CMK (cell line): ENCODE results near the gene ITGB3.

Experiments used
- DNase-seq: peaks from one replicate; pipeline ENCODE4 v3.0.0-alpha.2; 2010; ENCODE audit warnings: low read depth

The ITGB3 gene

DNA sequence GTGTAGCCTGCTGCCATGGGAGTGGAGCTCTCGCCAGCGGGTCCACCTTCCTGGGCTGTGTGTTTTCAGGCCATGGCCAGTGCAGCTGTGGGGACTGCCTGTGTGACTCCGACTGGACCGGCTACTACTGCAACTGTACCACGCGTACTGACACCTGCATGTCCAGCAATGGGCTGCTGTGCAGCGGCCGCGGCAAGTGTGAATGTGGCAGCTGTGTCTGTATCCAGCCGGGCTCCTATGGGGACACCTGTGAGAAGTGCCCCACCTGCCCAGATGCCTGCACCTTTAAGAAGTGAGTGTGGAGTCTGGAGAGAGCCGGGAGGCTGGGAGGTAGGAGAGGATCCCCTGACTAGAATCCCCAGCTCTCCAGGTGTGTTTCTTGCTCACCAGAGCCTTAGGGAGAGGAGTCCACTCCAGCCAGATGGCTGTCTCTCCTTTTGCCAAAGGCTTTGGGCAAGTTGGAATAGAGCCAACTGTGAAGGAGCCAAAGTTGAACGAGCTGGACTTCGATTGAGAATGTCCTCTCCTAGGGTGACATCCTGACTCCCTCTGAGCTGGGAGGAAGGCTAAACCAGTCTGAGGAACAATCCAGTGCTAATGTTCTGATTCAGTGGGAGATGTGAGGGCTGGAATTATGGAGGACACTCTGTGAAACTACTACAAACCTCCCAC lies 45.7 kb downstream of the ITGB3 start:
- DNase-seq, result no peak

DNA sequence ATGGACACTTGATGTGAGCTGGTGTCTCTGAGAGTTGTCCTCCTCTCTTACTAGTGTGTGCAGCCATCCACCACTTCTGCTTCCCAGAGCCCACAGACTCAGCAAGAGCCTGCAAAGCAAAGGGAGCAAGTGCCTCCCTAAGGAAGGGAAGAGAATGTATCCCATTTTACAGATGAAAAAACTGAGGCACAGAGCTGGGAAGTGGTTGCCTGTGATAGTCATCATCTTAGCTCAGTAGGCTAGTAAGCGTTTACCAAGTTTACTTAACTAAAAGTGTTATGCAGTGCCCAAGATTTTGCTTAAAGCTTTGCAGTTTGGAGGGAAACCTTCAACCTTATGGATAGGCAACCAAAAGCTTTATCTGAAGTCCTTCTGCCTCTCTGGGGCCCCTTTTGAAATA lies 47.1 kb downstream of the ITGB3 start:
- DNase-seq, result no peak

DNA sequence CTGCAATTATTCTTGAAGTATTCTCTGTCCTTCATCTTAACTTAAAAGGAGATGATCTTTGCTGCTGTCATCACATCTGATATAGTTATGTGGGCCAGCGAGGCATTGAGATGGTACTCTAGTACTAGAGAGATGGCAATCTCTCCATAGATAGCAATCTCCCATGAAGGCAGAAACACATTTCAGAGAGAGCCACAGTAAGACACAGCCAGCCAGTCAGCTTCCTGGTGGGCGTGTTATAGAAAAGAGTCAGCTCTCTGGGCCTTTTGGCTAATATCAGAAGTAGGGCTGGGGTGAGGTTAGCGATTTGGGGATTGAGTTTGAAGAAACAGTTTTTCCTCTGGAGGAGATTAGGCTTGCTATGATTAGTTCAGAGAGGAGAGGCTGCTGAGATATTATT lies 47.5 kb downstream of the ITGB3 start:
- DNase-seq, result no peak

DNA sequence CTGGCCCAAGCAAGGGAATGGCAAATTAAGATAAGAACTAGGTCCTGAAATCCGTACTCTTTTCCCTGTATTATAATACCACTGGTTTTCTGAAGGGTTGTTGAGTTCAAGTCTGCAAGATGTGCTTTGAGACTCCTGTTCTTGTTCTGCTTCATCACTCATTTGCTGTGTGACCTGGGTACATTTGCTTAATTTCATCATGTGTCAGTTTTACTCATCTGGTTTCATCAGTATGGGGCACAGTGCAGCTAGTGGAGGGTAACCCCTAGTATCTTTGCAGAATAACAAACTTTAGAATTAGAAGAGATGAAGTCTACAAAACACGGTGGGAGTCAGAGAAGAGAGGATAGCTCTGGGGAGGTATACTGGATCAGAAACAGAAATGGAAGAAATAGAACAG lies 48.2 kb downstream of the ITGB3 start:
- DNase-seq, result no peak

DNA sequence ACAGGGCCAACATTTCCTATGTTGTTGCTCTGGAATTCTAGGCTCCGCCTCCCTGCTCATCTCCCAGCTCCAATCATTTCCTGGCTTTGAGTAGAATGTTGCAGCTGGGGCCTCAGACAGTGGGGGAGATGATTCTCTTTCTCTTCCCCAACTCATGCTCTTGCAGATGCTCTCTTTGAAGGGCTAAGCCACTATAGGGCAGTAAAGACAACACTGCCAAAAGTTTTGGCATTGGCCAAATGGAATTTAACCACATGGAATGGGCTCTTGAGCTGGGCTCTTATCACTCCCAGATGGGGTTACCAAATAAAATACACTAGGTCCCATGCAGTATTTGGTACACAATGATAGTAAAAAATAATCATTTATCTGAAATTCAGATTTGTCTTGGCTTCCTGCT lies 50.6 kb downstream of the ITGB3 start:
- no peak for DNase-seq

DNA sequence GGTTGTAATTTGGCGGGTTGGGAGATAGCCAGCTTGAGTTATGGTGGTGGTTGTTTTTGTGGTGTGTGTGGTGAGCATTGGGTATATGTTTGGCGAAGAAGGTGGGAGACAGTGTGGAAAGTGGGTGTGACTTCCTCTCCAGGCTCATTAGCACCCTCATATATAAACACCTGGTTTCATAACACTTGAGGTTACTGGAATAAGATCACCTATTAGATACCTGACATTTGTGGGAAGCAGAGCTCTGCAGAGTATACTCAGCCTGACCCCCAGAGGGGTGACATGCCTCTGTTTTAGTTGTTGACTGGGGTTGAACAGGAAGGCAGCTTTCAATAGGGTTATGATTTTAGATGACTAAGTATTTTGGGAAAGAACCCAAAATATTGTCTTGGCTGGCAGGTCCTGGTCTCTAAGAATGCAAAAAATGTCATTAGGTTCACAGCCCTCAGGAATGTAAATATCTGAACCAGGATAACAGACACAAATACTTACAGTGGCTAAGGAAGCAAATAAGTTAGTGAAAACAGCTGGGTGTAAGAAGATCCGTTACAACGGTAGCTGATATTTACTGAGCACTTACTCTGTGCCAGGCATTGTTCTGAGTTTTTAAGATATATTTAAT lies 51.8 kb downstream of the ITGB3 start:
- no peak for DNase-seq

DNA sequence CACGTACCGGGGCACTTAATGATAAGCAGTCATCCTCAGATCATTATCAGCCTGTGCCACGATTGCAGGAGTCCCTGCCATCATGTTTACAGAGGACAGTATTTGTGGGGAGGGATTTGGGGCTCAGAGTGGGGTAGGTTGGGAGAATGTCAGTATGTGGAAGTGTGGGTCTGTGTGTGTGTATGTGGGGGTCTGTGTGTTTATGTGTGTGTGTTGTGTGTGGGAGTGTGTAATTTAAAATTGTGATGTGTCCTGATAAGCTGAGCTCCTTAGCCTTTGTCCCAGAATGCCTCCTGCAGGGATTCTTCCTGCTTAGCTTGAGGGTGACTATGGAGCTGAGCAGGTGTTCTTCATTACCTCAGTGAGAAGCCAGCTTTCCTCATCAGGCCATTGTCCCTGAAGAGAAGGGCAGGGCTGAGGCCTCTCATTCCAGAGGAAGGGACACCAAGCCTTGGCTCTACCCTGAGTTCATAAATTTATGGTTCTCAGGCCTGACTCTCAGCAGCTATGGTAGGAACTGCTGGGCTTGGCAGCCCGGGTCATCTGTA lies 56.6 kb downstream of the ITGB3 start:
- no peak for DNase-seq

DNA sequence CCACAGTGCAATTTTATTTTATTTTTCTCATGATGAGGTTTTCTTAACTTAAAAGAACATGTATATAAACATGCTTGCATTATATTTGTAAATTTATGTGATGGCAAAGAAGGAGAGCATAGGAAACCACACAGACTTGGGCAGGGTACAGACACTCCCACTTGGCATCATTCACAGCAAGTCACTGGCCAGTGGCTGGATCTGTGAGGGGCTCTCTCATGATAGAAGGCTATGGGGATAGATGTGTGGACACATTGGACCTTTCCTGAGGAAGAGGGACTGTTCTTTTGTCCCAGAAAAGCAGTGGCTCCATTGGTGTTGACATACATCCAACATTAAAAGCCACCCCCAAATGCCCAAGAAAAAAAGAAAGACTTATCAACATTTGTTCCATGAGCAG lies 57.8 kb downstream of the ITGB3 start:
- no peak for DNase-seq

DNA sequence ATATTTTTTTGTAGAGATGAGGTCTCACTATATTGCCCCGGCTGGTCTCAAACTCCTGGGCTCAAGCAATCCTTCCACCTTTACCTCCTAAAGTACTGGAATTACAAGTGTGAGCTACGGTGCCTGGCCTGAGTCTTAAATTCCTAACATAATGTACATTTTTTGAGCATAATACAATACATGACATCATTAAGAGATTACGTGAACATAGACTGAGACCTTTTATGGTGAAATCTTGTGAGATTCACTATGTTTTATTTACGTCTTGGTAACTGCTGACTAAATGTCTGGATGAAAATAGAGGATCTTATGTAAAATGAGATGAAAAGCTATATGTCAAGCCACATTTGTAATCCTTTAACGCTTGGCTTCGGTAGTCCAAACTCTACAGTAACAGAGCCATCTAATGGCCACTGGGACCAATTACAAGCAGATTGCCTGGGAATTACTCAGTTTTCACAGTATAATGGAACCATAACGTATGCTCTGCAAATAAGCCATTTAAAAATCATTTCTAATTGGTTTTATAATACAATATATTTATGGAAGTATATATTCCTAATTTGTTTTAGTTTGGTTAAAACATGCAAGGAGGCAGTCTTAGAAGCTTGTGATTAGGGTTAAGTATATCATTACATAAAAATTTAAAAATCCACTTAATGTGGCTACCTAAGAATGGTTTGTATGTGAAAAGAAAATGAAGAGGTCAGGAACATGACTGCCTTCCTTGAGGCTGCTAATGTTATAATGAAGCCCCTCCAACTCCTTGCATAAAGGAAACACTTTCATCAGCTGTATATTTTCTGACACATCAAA lies 62.0 kb downstream of the ITGB3 start:
- DNase-seq, result no peak

DNA sequence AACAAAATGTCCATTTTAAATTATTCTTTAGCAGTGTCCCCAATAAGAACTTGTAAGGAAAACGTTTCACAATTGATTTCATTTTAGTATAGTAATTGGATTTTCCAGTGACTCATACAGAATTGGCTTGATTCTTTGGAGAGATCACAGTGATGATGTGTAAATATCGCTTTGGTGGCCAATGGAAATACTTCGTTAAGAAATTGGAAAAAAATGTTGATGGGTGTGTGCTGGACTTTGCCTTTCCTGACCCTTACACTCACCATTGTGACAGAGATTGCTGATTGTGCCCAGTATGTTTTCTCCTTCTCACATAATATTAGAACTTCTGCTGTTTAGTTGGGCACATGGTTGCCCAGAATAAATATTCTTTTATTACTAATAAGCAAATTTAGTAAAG lies 62.7 kb downstream of the ITGB3 start:
- DNase-seq, result no peak

DNA sequence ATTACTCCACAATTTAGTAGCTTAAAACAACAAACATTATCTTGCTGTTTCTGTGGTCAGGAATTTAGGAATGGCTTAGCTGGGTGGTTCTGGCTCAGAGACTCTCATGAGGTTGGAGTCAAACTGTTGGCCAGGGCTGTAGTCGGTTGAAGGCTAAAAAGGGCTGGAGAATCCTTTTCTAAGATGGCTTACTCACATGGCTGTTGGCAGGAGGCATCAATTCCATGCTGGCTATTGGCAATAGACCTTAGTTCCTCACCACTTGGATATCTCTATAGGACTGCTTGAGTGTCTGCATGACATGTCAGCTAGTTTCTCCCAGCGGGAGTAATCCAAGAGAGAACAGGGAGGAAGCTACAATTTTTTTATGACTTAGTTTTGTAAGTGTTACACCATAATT lies 63.5 kb downstream of the ITGB3 start:
- DNase-seq, result no peak

DNA sequence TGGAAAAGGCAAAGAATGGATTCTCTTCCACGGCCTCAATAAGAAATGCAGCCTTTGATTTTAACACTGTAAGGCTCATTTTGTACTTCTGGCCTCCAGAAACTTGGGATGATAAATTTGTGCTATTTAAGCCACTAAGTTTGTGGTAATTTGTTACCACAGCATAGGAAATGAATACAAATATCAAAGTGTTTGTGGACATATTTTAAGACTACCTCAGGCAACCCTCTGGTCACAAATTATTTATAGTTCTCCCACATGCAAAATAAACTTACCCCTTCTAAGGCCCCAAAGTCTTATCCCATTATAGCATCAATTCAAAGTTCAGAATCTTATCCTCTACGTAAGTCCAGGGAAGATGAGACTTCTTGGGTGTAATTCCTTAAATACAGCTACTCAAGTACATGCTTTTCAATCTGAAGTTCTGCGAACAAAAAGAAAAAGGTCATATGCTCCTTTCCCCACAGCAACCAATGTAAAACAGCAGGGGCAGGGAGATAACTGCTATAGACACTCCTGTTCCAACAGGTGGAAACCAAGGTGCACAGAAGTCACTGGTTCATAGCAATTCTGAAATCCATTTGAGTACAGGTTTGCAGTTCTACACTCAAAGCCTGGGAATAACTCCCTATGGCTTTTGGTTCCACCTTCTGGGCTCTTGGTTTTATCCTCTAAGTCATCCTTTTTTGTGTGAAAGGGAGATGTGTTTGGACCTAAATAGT lies 64.7 kb downstream of the ITGB3 start:
- DNase-seq, result no peak

DNA sequence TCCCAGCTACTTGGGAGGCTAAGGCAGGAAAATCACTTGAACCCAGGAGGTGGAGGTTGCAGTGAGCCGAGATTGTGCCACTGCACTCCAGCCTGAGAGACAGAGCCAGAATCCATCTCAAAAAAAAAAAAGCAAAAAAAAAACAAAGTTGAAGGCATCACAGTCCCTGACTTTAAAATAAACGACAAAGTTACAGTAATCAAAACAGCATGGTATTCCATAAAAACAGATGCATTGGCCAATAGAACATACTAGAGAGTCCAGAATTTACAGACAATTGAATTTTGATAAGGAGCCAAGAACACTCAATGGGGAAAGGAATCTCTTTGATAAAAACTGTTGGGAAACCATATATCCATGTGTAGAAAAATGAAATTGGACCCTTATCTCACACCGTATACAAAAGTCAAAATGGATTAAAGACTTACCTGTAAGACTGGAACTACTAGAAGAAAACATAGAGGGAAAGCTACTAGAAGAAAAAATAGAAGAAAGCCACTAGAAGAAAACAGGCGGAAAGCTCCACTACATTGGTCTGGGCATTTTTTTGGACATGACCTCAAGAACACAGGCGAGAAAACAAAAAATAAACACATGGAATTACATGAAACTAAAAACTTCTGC lies 67.4 kb downstream of the ITGB3 start:
- DNase-seq, result no peak

DNA sequence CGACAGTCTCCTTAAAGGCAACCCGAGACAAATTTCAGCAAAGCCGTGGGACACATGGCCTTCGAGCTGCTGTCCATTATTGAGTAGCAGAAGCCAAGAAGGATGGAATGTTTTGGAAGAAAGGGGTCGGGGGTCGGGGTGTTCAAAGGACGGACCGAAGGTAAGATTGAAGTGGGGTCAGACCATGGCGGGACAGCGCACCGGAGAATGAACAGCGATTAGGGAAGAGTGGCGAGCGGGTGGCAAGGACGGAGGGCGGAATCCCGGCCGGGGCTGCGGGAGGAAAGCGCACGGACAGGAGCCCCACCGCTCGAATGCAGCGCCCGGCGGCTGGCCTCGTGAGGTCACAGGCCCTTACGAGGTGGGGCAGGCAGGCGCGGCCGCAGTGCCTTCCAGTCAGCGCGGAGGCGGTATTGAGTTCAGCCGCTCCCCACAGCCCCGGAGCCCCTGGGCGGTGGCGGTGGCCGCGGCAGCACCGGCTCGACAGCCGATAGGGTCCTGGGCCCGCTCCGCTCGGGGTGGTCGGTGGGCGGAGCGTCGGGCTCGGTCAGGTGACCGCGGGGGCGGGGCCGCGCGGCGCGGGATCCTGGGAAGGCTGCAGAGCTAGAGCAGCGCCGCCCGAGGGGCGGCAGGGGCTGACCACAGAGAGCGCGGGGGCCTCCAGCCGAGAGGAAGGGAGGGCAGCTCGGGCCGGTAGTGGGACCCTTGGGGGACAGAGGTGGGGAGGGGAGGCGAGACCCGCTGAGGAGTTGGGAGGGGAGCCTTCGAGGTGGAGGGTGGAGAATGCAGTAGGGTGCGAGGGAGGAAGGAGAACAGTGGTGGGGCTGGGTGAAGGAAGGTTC lies 70.0 kb downstream of the ITGB3 start, which contains the start of gene EFCAB13:
EFCAB13 (plus strand) TSS at position 574 of the 842 bp plus-strand sequence. CDS start 4,399 bp downstream, outside the sequence.
- peak; percentile 90 for DNase-seq

DNA sequence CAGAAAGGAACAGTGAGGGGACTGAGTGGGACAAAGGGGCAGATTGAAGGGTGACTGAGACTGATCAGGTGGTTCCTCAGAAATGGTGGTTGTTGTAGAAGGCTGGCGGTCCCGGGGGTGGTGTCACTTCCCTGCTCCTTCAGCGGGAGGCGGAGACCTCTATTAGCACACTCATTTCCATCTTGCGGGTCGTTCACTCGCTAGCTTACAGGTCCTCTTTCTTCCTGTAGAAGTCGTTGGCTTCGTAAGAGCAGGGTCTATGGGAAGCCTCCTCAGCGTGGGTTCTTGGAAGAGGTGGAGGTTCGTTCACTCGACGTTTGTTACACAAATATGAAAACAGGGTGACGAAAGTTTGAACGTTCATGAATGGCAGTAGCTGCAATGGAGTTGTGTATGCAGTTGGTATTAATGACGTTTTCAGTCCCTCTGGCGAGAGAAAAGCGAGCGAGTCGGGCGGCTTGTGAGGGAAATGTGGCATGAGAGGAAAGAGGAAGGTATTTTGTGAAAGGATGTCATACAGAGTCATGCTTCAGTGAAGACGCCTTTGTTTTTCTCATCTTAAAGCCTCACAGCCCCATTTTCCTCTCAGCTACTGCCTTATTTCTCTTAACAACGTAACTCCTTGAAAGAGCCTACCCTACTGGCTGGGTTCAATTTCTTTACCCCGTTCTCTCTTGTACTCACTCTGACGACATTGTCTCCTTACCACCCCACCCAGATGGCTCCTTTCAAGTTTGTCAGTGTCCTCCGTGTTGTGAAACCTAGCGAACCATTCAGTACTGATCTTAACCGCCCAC lies 70.8 kb downstream of the ITGB3 start:
- DNase-seq, result peak; percentile 80

DNA sequence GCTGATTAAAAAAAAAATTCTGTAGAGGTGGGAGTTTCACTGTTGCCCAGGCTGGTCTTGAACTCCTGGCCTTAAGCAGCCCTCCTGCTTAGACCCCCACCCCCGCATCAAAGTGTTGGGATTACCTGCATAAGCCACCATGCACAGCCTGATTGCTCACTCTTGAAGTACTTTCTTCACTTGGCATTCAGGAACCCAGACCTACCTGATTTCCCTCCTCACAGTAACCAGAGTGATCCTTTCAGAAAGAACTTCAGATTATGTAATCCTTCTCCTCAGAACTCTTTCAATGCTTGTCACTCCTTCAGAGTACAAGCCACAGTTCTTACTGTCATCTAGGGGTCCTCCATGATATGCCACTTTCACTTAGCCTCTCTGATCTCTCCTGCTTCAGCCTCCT lies 71.5 kb downstream of the ITGB3 start:
- no peak for DNase-seq

DNA sequence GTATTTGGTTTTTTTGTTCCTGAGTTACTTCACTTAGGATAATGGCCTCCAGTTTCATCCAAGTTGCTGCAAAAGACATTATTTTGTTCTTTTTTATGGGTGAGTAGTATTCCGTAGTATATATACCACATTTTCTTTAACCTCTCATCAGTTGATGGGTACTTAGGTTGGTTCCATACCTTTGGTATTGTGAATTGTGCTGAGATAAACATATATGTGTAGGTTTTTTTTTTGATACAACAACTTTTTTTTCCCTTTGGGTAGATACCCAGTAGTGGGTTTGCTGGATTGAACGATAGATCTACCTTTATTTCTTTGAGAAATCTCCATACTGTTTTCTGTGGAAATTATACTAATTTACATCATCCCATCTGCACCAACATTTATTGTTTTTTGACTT lies 76.9 kb downstream of the ITGB3 start:
- DNase-seq, result no peak

DNA sequence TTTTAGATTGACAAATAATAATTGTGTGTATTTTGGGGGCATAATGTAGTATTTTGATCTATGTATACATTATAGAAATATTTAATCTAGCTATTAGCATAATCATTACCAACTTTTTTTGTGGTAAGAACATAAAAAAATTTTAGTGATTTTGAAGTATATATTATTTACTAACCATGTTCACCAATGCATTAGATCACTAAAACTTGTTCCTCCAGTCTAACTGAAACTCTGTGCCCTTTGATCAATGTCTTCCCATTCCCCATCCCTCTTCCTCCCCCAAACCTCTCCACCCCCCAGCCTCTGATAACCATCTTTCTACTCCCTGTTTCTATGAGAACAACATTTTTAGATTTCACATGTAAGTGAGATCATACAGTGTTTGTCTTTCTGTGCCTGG lies 78.7 kb downstream of the ITGB3 start:
- DNase-seq, result no peak

DNA sequence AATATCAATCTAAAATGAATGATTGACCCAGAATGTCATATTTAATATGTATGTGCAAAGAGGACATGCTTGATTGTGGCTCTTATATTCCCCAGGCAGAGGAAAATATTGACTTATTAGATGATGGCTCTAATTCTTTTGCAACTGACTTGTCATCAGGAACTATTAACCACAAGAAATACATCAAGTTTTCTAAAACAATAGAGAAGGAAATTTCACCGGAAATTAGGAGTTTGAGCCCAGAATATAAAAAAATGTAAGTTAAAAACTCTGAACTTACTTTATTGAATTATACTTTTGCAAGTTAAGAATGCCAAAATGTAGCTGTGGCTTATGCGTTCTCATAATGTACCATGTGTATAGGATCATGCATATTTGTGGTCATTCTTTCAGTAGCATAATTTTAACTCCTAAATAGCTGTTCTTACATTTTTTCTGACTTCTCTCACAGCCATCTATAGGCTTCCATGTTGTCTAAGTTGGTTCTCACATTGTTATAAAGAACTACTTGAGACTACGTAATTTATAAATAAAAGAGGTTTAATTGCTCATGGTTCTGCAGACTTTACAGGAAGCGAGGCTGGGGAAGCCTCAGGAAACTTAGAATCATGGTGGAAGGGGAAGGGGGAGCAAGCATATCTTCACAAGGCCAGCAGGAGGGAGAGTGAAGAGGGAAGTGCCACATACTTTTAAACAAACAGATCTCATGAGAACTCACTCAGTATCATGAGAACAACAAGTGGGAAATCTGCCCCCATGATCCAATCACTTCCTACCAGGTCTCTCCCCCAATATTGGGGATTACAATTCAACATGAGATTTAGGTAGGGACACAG lies 81.7 kb downstream of the ITGB3 start:
- peak; percentile 17 for DNase-seq
